Neural cell (in vitro differentiated cells): ENCODE measurements around the gene HSFX4. TPM values are rescaled to one million over a fixed set of nuclear protein-coding genes. Genes with fewer than 3 reads are reported as not detected.
"Not testable (repeated sequence)": the region's sequence is repeated elsewhere in the genome, so short reads cannot be mapped to it uniquely, and the experiment has no call there.

Experiments used
- H2AFZ ChIP-seq: fragments of 200-600, 300-800 bp; sonication (generic), shearing (Covaris generic); 2 replicates; pipeline ENCODE4 v1.6.0; 2014; ENCODE audit warnings: low read depth, mild to moderate bottlenecking, antibody characterized with exemption, low read length, moderate library complexity
- H3F3A ChIP-seq: fragments of 200-600 bp; shearing (Covaris generic); 2 replicates; pipeline ENCODE4 v1.6.1; 2016; ENCODE audit warnings: mild to moderate bottlenecking, moderate library complexity, mixed read lengths, antibody characterized with exemption, low read length; ENCODE audit not compliant: insufficient read depth, poor library complexity, severe bottlenecking
- H3K27ac ChIP-seq: fragments of 200-600, 300-800 bp; sonication (generic), shearing (Covaris generic); 2 replicates; pipeline ENCODE4 v1.5.1; 2014; ENCODE audit warnings: mild to moderate bottlenecking, low read length, moderate library complexity
- H3K27me3 ChIP-seq: fragments of 300-800, 200-600 bp; sonication (generic), shearing (Covaris generic); 2 replicates; pipeline ENCODE4 v1.6.0; 2014; ENCODE audit warnings: mild to moderate bottlenecking, low read depth, low read length, moderate library complexity; ENCODE audit not compliant: insufficient read depth
- H3K36me3 ChIP-seq: fragments of 300-800, 200-600 bp; sonication (generic), shearing (Covaris generic); 2 replicates; pipeline ENCODE4 v1.5.1; 2014; ENCODE audit warnings: mild to moderate bottlenecking, antibody characterized with exemption, low read length, moderate library complexity; ENCODE audit not compliant: insufficient read depth
- H3K4me2 ChIP-seq: fragments of 300-800, 200-600 bp; sonication (generic), shearing (Covaris generic); 2 replicates; pipeline ENCODE4 v1.6.0; 2014; ENCODE audit warnings: mild to moderate bottlenecking, low read length
- H3K4me3 ChIP-seq: fragments of 300-800, 200-600 bp; sonication (generic), shearing (Covaris generic); 2 replicates; pipeline ENCODE4 v1.5.1; 2014; ENCODE audit warnings: mild to moderate bottlenecking, low read length, moderate library complexity
- H3K79me2 ChIP-seq: fragments of 200-600 bp; shearing (Covaris generic); replicated peaks from 2 replicates; pipeline ENCODE4 v1.6.0; 2014; ENCODE audit warnings: mild to moderate bottlenecking, low read length, moderate library complexity; ENCODE audit not compliant: insufficient read depth
- H3K9ac ChIP-seq: fragments of 300-800, 200-600 bp; sonication (generic), shearing (Covaris generic); 2 replicates; pipeline ENCODE4 v1.6.1; 2016; ENCODE audit warnings: mild to moderate bottlenecking, low read length, mixed read lengths
- H3K9me2 ChIP-seq: fragments of 200-600 bp; shearing (Covaris generic); 2 replicates; pipeline ENCODE4 v1.6.1; 2016; ENCODE audit warnings: mild to moderate bottlenecking, low read length, mixed read lengths; ENCODE audit not compliant: insufficient read depth
- H3K9me3 ChIP-seq: fragments of 200-600, 300-800 bp; sonication (generic), shearing (Covaris generic); 2 replicates; pipeline ENCODE4 v1.6.1; 2016; ENCODE audit warnings: mild to moderate bottlenecking, mixed run types, low read length, moderate library complexity, mixed read lengths
- H4K20me1 ChIP-seq: fragments of 200-600 bp; shearing (Covaris generic); 2 replicates; pipeline ENCODE4 v1.6.1; 2016; ENCODE audit warnings: mild to moderate bottlenecking, mixed run types; ENCODE audit not compliant: insufficient read depth
- CTCF ChIP-seq: fragments of 450-650 bp; IDR thresholded peaks from 2 replicates; pipeline ENCODE4 v1.5.1; 2014; ENCODE audit warnings: antibody characterized with exemption, mild to moderate bottlenecking, moderate library complexity; ENCODE audit not compliant: poor library complexity, severe bottlenecking
- EP300 ChIP-seq: fragments of 450-650 bp; conservative IDR thresholded peaks from 2 replicates; pipeline ENCODE4 v1.6.1; 2014; ENCODE audit warnings: antibody characterized with exemption, mild to moderate bottlenecking, moderate library complexity; ENCODE audit not compliant: poor library complexity, severe bottlenecking
- EZH2 ChIP-seq: fragments of 200-600, 300-800 bp; shearing (Covaris generic), sonication (generic); IDR thresholded peaks from 2 replicates; pipeline ENCODE4 v1.6.1; 2014; ENCODE audit warnings: antibody characterized with exemption, low read length, borderline replicate concordance, mild to moderate bottlenecking; ENCODE audit not compliant: insufficient read depth, poor library complexity, severe bottlenecking
- MXI1 ChIP-seq: fragments of 450-650 bp; conservative IDR thresholded peaks from 2 replicates; pipeline ENCODE4 v1.6.1; 2014; ENCODE audit warnings: antibody characterized with exemption, mild to moderate bottlenecking; ENCODE audit not compliant: poor library complexity, severe bottlenecking
- POLR2AphosphoS5 ChIP-seq: IDR thresholded peaks from 2 replicates; pipeline ENCODE4 v1.6.1; 2012
- RAD21 ChIP-seq: fragments of 450-650 bp; conservative IDR thresholded peaks from 2 replicates; pipeline ENCODE4 v1.6.1; 2014; ENCODE audit warnings: antibody characterized with exemption, mild to moderate bottlenecking, moderate library complexity
- REST ChIP-seq: IDR thresholded peaks from 2 replicates; pipeline ENCODE4 v1.6.1; 2012; ENCODE audit warnings: borderline replicate concordance
- SMC3 ChIP-seq: fragments of 450-650 bp; conservative IDR thresholded peaks from 2 replicates; pipeline ENCODE4 v1.6.1; 2014; ENCODE audit warnings: antibody characterized with exemption, mild to moderate bottlenecking, moderate library complexity; ENCODE audit not compliant: poor library complexity
- TAF1 ChIP-seq: IDR thresholded peaks from 2 replicates; pipeline ENCODE4 v1.6.1; 2012; ENCODE audit warnings: low read depth
- polyA plus RNA-seq: library from polyadenylated mRNA; depleted of rRNA; stranded (reverse); fragments of >200 nt; gene quantifications from 2 replicates; pipeline ENCODE4 v1.2.3, GENCODE V29; 2014

Gene HSFX4
- polyA plus RNA-seq, 1 donor from 2014 or later: not detected

GRCh38 chrX:149939905-149940673 is 10.7 kb downstream of the HSFX4 start:
- peak overlapping the region; percentile 88 for H3K27ac ChIP-seq
- H3K4me2 ChIP-seq: no peak overlapping the region
- H3K27me3 ChIP-seq: no peaks in the 10 kb centered on the region
- peak overlapping the region; percentile 40 for H2AFZ ChIP-seq
- H3K9ac ChIP-seq: peak overlapping the region; percentile 72
- H3K9me3 ChIP-seq: no peaks in the 10 kb centered on the region
- no peaks in the 10 kb centered on the region for H3K9me2 ChIP-seq
- no peaks in the 10 kb centered on the region for H4K20me1 ChIP-seq
- no peaks in the 10 kb centered on the region for H3F3A ChIP-seq
- no peaks in the 10 kb centered on the region for H3K36me3 ChIP-seq
- TF ChIP-seq CTCF: no peak
- no peak for TF ChIP-seq REST
- no peak for TF ChIP-seq EZH2
- no peak for TF ChIP-seq SMC3
- no peak for TF ChIP-seq POLR2AphosphoS5
- TF ChIP-seq MXI1: peak; percentile 7
- peak; percentile 32 for TF ChIP-seq TAF1
- peak; percentile 41 for TF ChIP-seq RAD21
- peak; percentile 86 for TF ChIP-seq EP300
- H3K79me2 ChIP-seq: peaks cover 5% of the 10 kb centered on the region
- H3K4me3 ChIP-seq: peak overlapping the region; percentile 69

- H3K79me2 ChIP-seq, H2AFZ ChIP-seq, H3K27me3 ChIP-seq, H3K9me3 ChIP-seq, H3K9me2 ChIP-seq, H3F3A ChIP-seq, H3K4me2 ChIP-seq, H3K9ac ChIP-seq, H4K20me1 ChIP-seq, H3K27ac ChIP-seq, H3K36me3 ChIP-seq: not testable (repeated sequence)
- peak overlapping the region; percentile 69 for H3K4me3 ChIP-seq
- TF ChIP-seq CTCF (peak; percentile 70), SMC3 (peak; percentile 71)
Measured at GRCh38 chrX:149940674-149941024, 11.3 kb downstream of the HSFX4 start.

- H3K4me2 ChIP-seq, H3F3A ChIP-seq, H3K9me2 ChIP-seq, H3K27ac ChIP-seq, H3K79me2 ChIP-seq, H3K36me3 ChIP-seq, H2AFZ ChIP-seq, H3K9ac ChIP-seq, H3K9me3 ChIP-seq, H3K27me3 ChIP-seq, H3K4me3 ChIP-seq, H4K20me1 ChIP-seq: not testable (repeated sequence)
Measured at GRCh38 chrX:149945087-149945670, 15.8 kb downstream of the HSFX4 start.

- not testable (repeated sequence) for H4K20me1 ChIP-seq, H3K4me3 ChIP-seq, H3K79me2 ChIP-seq, H3K36me3 ChIP-seq, H3F3A ChIP-seq, H3K27ac ChIP-seq, H3K9me3 ChIP-seq, H2AFZ ChIP-seq, H3K4me2 ChIP-seq, H3K9ac ChIP-seq, H3K9me2 ChIP-seq, H3K27me3 ChIP-seq
Measured at GRCh38 chrX:149945820-149946219, 16.4 kb downstream of the HSFX4 start.
